ENCODE measurements around the gene SARDH. TPM values are rescaled to one million over a fixed set of nuclear protein-coding genes. Genes with fewer than 3 reads are reported as not detected.
A peak's percentile ranks its signal among the peaks of the same experiment; 100 is the strongest.

The SARDH gene
- total and polyA plus RNA-seq, 2 experiments from 2014 or later: 6.0 to 16.9 TPM

GRCh38 chr9:133635098-133635497 is 103.1 kb downstream of the SARDH start:
- TF ChIP-seq CTCF (IDR thresholded peaks at IDR 0.05; ENCODE audit: low read depth, low read length): no peak
- H3K27me3 ChIP-seq: no peaks in the 10 kb centered on the region
- DNase-seq (ENCODE audit: low read depth in 1 of 2, low spot score in 1 of 2): no peak
- H3K36me3 ChIP-seq: no peaks in the 10 kb centered on the region
- no peaks in the 10 kb centered on the region for H3K9me3 ChIP-seq (ENCODE audit: low read depth)
- no peak overlapping the region for H3K4me3 ChIP-seq
- H3K4me1 ChIP-seq (ENCODE audit: low read depth): no peaks in the 10 kb centered on the region
- no peak overlapping the region for H3K27ac ChIP-seq

- H3K27me3 ChIP-seq: no peaks in the 10 kb centered on the region
- TF ChIP-seq CTCF (IDR thresholded peaks at IDR 0.05; ENCODE audit: low read depth, low read length): no peak
- H3K4me3 ChIP-seq: no peak overlapping the region
- no peak for DNase-seq (ENCODE audit: low read depth in 1 of 2, low spot score in 1 of 2)
- no peaks in the 10 kb centered on the region for H3K4me1 ChIP-seq (ENCODE audit: low read depth)
- no peak overlapping the region for H3K27ac ChIP-seq
- no peaks in the 10 kb centered on the region for H3K9me3 ChIP-seq (ENCODE audit: low read depth)
- H3K36me3 ChIP-seq: no peaks in the 10 kb centered on the region
These were observed 104.0 kb downstream of the SARDH start for GRCh38 chr9:133634081-133634691.

- no peak for DNase-seq (ENCODE audit: low read depth in 1 of 2, low spot score in 1 of 2)
- H3K27me3 ChIP-seq: no peaks in the 10 kb centered on the region
- no peaks in the 10 kb centered on the region for H3K4me1 ChIP-seq (ENCODE audit: low read depth)
- H3K4me3 ChIP-seq: no peak overlapping the region
- no peaks in the 10 kb centered on the region for H3K36me3 ChIP-seq
- no peak for TF ChIP-seq CTCF (IDR thresholded peaks at IDR 0.05; ENCODE audit: low read depth, low read length)
- H3K27ac ChIP-seq: no peak overlapping the region
- no peaks in the 10 kb centered on the region for H3K9me3 ChIP-seq (ENCODE audit: low read depth)
These were observed 104.5 kb downstream of the SARDH start for GRCh38 chr9:133633681-133634080.

GRCh38 chr9:133632806-133633680 is 105.1 kb downstream of the SARDH start:
- Histone ChIP-seq H3K36me3 (no peaks in the 10 kb centered on the region), H3K27me3 (no peaks in the 10 kb centered on the region), H3K4me1 (ENCODE audit: low read depth) (no peaks in the 10 kb centered on the region), H3K4me3 (no peak overlapping the region), H3K27ac (no peak overlapping the region), H3K9me3 (ENCODE audit: low read depth) (no peaks in the 10 kb centered on the region)
- peak in 1 of 2 donors; percentile 56 for DNase-seq (ENCODE audit: low read depth in 1 of 2, low spot score in 1 of 2)
- no peak for TF ChIP-seq CTCF (IDR thresholded peaks at IDR 0.05; ENCODE audit: low read depth, low read length)

- no peak for TF ChIP-seq CTCF (IDR thresholded peaks at IDR 0.05; ENCODE audit: low read depth, low read length)
- Histone ChIP-seq H3K4me3 (no peak overlapping the region), H3K4me1 (ENCODE audit: low read depth) (no peaks in the 10 kb centered on the region), H3K27ac (no peak overlapping the region), H3K9me3 (ENCODE audit: low read depth) (no peaks in the 10 kb centered on the region), H3K27me3 (peaks cover 3% of the 10 kb centered on the region), H3K36me3 (no peaks in the 10 kb centered on the region)
- no peak for DNase-seq (ENCODE audit: low read depth in 1 of 2, low spot score in 1 of 2)
These were observed 107.0 kb downstream of the SARDH start for GRCh38 chr9:133631111-133631510.
